IgD-negative memory B cell (primary cell): ENCODE measurements around the gene FMN1. TPM values are rescaled to one million over a fixed set of nuclear protein-coding genes. Genes with fewer than 3 reads are reported as not detected.

ENCODE experiments used
- H3K27ac Mint-ChIP-seq, 3 donors: one replicate each; pipeline ENCODE4 v1.8.0; 2020 to 2022; ENCODE audit warnings: mild to moderate bottlenecking in 3 of 3, mixed read lengths in 3 of 3, moderate library complexity in 1 of 3
- H3K27me3 Mint-ChIP-seq: one replicate; pipeline ENCODE4 v1.8.0; 2021; ENCODE audit warnings: mixed read lengths
- H3K36me3 Mint-ChIP-seq: one replicate; pipeline ENCODE4 v1.8.0; 2020; ENCODE audit warnings: mild to moderate bottlenecking, mixed read lengths
- H3K4me1 Mint-ChIP-seq, 3 donors: one replicate each; pipeline ENCODE4 v1.8.0; 2020 to 2022; ENCODE audit warnings: mixed read lengths in 3 of 3, mild to moderate bottlenecking in 1 of 3
- H3K4me3 Mint-ChIP-seq, 4 donors: one replicate each; pipeline ENCODE4 v1.8.0; 2020 to 2022; ENCODE audit warnings: mild to moderate bottlenecking in 4 of 4, mixed read lengths in 4 of 4, moderate library complexity in 3 of 4
- H3K9me3 Mint-ChIP-seq, 3 donors: one replicate each; pipeline ENCODE4 v1.8.0; 2020 to 2021; ENCODE audit warnings: mixed read lengths in 3 of 3, mild to moderate bottlenecking in 1 of 3
- polyA plus RNA-seq: library from polyadenylated mRNA; unstranded; fragments of 300-500 nt; fragmentation: Illumina TruSeq; gene quantifications from one replicate; pipeline ENCODE4 v1.2.3, GENCODE V29; 2021

Gene FMN1
- polyA plus RNA-seq, 1 donor from 2014 or later, result not detected

- Mint-ChIP-seq H3K4me3 (no peak overlapping the region), H3K27me3 (peaks cover 26% of the 10 kb centered on the region), H3K36me3 (peaks cover 2% of the 10 kb centered on the region), H3K4me1 (peaks cover 0 to 10% (median 3%) of the 10 kb centered on the region in 3 donors), H3K9me3 (no peaks in the 10 kb centered on the region), H3K27ac (no peak overlapping the region)
These were observed 41.9 kb downstream of the FMN1 start for GRCh38 chr15:33152502-33153109.

- H3K27me3 Mint-ChIP-seq, result peaks cover 19% of the 10 kb centered on the region
- no peak overlapping the region for H3K4me3 Mint-ChIP-seq
- H3K9me3 Mint-ChIP-seq, result no peaks in the 10 kb centered on the region
- peaks cover 0 to 10% (median 3%) of the 10 kb centered on the region in 3 donors for H3K4me1 Mint-ChIP-seq
- peaks cover 2% of the 10 kb centered on the region for H3K36me3 Mint-ChIP-seq
- H3K27ac Mint-ChIP-seq, result no peak overlapping the region
These were observed 43.5 kb downstream of the FMN1 start for GRCh38 chr15:33150971-33151370.

GRCh38 chr15:33150431-33150941, 44.0 kb downstream of the FMN1 start:
- Mint-ChIP-seq H3K4me1 (peaks cover 0 to 10% (median 3%) of the 10 kb centered on the region in 3 donors), H3K27me3 (peaks cover 19% of the 10 kb centered on the region), H3K4me3 (no peak overlapping the region), H3K9me3 (no peaks in the 10 kb centered on the region), H3K27ac (no peak overlapping the region), H3K36me3 (no peaks in the 10 kb centered on the region)

- H3K27ac Mint-ChIP-seq, result no peak overlapping the region
- peaks cover 20% of the 10 kb centered on the region for H3K27me3 Mint-ChIP-seq
- no peak overlapping the region for H3K4me3 Mint-ChIP-seq
- peaks cover 0 to 10% (median 3%) of the 10 kb centered on the region in 3 donors for H3K4me1 Mint-ChIP-seq
- H3K9me3 Mint-ChIP-seq, result no peaks in the 10 kb centered on the region
- no peaks in the 10 kb centered on the region for H3K36me3 Mint-ChIP-seq
These were observed 44.6 kb downstream of the FMN1 start for GRCh38 chr15:33149919-33150318.

GRCh38 chr15:33148129-33148751, 46.3 kb downstream of the FMN1 start:
- H3K9me3 Mint-ChIP-seq, result no peaks in the 10 kb centered on the region
- H3K4me1 Mint-ChIP-seq, result peaks cover 0 to 7% (median 3%) of the 10 kb centered on the region in 3 donors
- H3K27ac Mint-ChIP-seq, result no peak overlapping the region
- H3K4me3 Mint-ChIP-seq, result no peak overlapping the region
- H3K36me3 Mint-ChIP-seq, result no peaks in the 10 kb centered on the region
- H3K27me3 Mint-ChIP-seq, result peaks cover 13% of the 10 kb centered on the region

GRCh38 chr15:33146051-33146450, 48.5 kb downstream of the FMN1 start:
- no peaks in the 10 kb centered on the region for H3K36me3 Mint-ChIP-seq
- no peaks in the 10 kb centered on the region for H3K9me3 Mint-ChIP-seq
- H3K27me3 Mint-ChIP-seq, result peaks cover 12% of the 10 kb centered on the region
- H3K4me3 Mint-ChIP-seq, result no peak overlapping the region
- H3K4me1 Mint-ChIP-seq, result peaks cover 0 to 6% (median 3%) of the 10 kb centered on the region in 3 donors
- H3K27ac Mint-ChIP-seq, result no peak overlapping the region

GRCh38 chr15:33145447-33145846, 49.1 kb downstream of the FMN1 start:
- Mint-ChIP-seq H3K4me1 (peaks cover 0 to 4% (median 3%) of the 10 kb centered on the region in 3 donors), H3K36me3 (no peaks in the 10 kb centered on the region)

GRCh38 chr15:33142708-33143107, 51.8 kb downstream of the FMN1 start:
- no peak overlapping the region for H3K27ac Mint-ChIP-seq
- H3K27me3 Mint-ChIP-seq, result peaks cover 6% of the 10 kb centered on the region
- H3K4me1 Mint-ChIP-seq, result no peaks in the 10 kb centered on the region
- no peak overlapping the region for H3K4me3 Mint-ChIP-seq
- no peaks in the 10 kb centered on the region for H3K9me3 Mint-ChIP-seq
- no peaks in the 10 kb centered on the region for H3K36me3 Mint-ChIP-seq

More at GRCh38 chr15:33145447-33145846, 49.1 kb downstream of the FMN1 start:
- Mint-ChIP-seq H3K9me3 (no peaks in the 10 kb centered on the region), H3K27ac (no peak overlapping the region), H3K4me3 (no peak overlapping the region), H3K27me3 (peaks cover 12% of the 10 kb centered on the region)

- Mint-ChIP-seq H3K27me3 (peaks cover 4% of the 10 kb centered on the region), H3K36me3 (no peaks in the 10 kb centered on the region)
These were observed 56.5 kb downstream of the FMN1 start for GRCh38 chr15:33138000-33138399.

GRCh38 chr15:33137101-33137500, 57.4 kb downstream of the FMN1 start:
- no peaks in the 10 kb centered on the region for H3K9me3 Mint-ChIP-seq
- no peaks in the 10 kb centered on the region for H3K36me3 Mint-ChIP-seq
- peaks cover 4% of the 10 kb centered on the region for H3K27me3 Mint-ChIP-seq
- H3K4me1 Mint-ChIP-seq, result no peaks in the 10 kb centered on the region
- no peak overlapping the region for H3K27ac Mint-ChIP-seq
- peak overlapping the region in 1 of 4 donors; percentile 29 for H3K4me3 Mint-ChIP-seq

More at GRCh38 chr15:33138000-33138399, 56.5 kb downstream of the FMN1 start:
- H3K4me1 Mint-ChIP-seq, result no peaks in the 10 kb centered on the region
- H3K9me3 Mint-ChIP-seq, result no peaks in the 10 kb centered on the region
- H3K4me3 Mint-ChIP-seq, result no peak overlapping the region
- no peak overlapping the region for H3K27ac Mint-ChIP-seq

GRCh38 chr15:33136353-33136752, 58.2 kb downstream of the FMN1 start:
- no peak overlapping the region for H3K27ac Mint-ChIP-seq
- no peaks in the 10 kb centered on the region for H3K36me3 Mint-ChIP-seq
- no peak overlapping the region for H3K4me3 Mint-ChIP-seq
- H3K27me3 Mint-ChIP-seq, result peaks cover 4% of the 10 kb centered on the region
- no peaks in the 10 kb centered on the region for H3K4me1 Mint-ChIP-seq
- no peaks in the 10 kb centered on the region for H3K9me3 Mint-ChIP-seq

- Mint-ChIP-seq H3K9me3 (no peaks in the 10 kb centered on the region), H3K4me3 (no peak overlapping the region), H3K36me3 (no peaks in the 10 kb centered on the region), H3K27ac (no peak overlapping the region), H3K27me3 (peaks cover 4% of the 10 kb centered on the region), H3K4me1 (no peaks in the 10 kb centered on the region)
These were observed 59.1 kb downstream of the FMN1 start for GRCh38 chr15:33135355-33135781.

- Mint-ChIP-seq H3K9me3 (peaks cover 0 to 2% (median 1%) of the 10 kb centered on the region in 3 donors), H3K36me3 (no peaks in the 10 kb centered on the region), H3K27me3 (peaks cover 4% of the 10 kb centered on the region), H3K27ac (no peak overlapping the region), H3K4me3 (no peak overlapping the region), H3K4me1 (no peaks in the 10 kb centered on the region)
These were observed 61.7 kb downstream of the FMN1 start for GRCh38 chr15:33132722-33133345.

- no peak overlapping the region for H3K27ac Mint-ChIP-seq
- H3K4me1 Mint-ChIP-seq, result no peaks in the 10 kb centered on the region
- H3K4me3 Mint-ChIP-seq, result no peak overlapping the region
- H3K27me3 Mint-ChIP-seq, result peaks cover 4% of the 10 kb centered on the region
- H3K36me3 Mint-ChIP-seq, result no peaks in the 10 kb centered on the region
- H3K9me3 Mint-ChIP-seq, result peaks cover 1 to 4% (median 2%) of the 10 kb centered on the region in 3 donors
These were observed 62.3 kb downstream of the FMN1 start for GRCh38 chr15:33132233-33132580.

- no peak overlapping the region for H3K4me3 Mint-ChIP-seq
- peaks cover 1 to 4% (median 2%) of the 10 kb centered on the region in 3 donors for H3K9me3 Mint-ChIP-seq
- no peak overlapping the region for H3K27ac Mint-ChIP-seq
- no peaks in the 10 kb centered on the region for H3K36me3 Mint-ChIP-seq
- peaks cover 2% of the 10 kb centered on the region for H3K27me3 Mint-ChIP-seq
- H3K4me1 Mint-ChIP-seq, result no peaks in the 10 kb centered on the region
These were observed 62.8 kb downstream of the FMN1 start for GRCh38 chr15:33131552-33132232.
